Activated naive CD4-positive, alpha-beta T cell treated with Interleukin-2 at 50 U/mL for 16 hours (primary cell): ENCODE measurements around the gene RHD.
"Not testable (repeated sequence)": the region's sequence is repeated elsewhere in the genome, so short reads cannot be mapped to it uniquely, and the experiment has no call there.

Experiments used
- DNase-seq: peaks from one replicate; pipeline ENCODE4 v3.0.0-alpha.2; 2020

Gene RHD

GRCh38 chr1:25309486-25309885, 37.2 kb downstream of the RHD start:
- not testable (repeated sequence) for DNase-seq

GRCh38 chr1:25312806-25313470, 40.6 kb downstream of the RHD start:
- DNase-seq, result not testable (repeated sequence)

- not testable (repeated sequence) for DNase-seq
Observed at GRCh38 chr1:25320314-25320938, 48.1 kb downstream of the RHD start.

- not testable (repeated sequence) for DNase-seq
Observed at GRCh38 chr1:25322127-25322526, 49.8 kb downstream of the RHD start.

- not testable (repeated sequence) for DNase-seq
Observed at GRCh38 chr1:25324407-25324806, 52.1 kb downstream of the RHD start.

- DNase-seq, result not testable (repeated sequence)
Observed at GRCh38 chr1:25327864-25328790, 55.8 kb downstream of the RHD start.

DNA sequence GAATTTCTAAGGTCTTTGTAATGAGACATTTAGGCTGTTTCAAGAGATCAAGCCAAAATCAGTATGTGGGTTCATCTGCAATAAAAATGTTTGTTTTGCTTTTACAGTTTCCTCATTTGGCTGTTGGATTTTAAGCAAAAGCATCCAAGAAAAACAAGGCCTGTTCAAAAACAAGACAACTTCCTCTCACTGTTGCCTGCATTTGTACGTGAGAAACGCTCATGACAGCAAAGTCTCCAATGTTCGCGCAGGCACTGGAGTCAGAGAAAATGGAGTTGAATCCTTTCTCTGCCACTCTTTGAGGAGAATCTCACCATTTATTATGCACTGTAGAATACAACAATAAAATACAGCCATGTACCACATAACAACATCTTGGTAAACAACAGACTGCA, 56.5 kb downstream of the RHD start:
- not testable (repeated sequence) for DNase-seq

- DNase-seq, result not testable (repeated sequence)
Observed at GRCh38 chr1:25329336-25329735, 57.0 kb downstream of the RHD start.

GRCh38 chr1:25329950-25330349, 57.6 kb downstream of the RHD start:
- not testable (repeated sequence) for DNase-seq

GRCh38 chr1:25336922-25337354, 64.6 kb downstream of the RHD start:
- peak; percentile 29 for DNase-seq

- DNase-seq, result peak; percentile 24
Observed at GRCh38 chr1:25337483-25338187, 65.3 kb downstream of the RHD start.

- DNase-seq, result peak; percentile 91
Observed at GRCh38 chr1:25338188-25338981, 66.1 kb downstream of the RHD start, which contains the start of gene TMEM50A. TSS of gene TMEM50A (plus strand) at chr1:25338334. CDS start at chr1:25340487, 2,153 bp downstream.

DNA sequence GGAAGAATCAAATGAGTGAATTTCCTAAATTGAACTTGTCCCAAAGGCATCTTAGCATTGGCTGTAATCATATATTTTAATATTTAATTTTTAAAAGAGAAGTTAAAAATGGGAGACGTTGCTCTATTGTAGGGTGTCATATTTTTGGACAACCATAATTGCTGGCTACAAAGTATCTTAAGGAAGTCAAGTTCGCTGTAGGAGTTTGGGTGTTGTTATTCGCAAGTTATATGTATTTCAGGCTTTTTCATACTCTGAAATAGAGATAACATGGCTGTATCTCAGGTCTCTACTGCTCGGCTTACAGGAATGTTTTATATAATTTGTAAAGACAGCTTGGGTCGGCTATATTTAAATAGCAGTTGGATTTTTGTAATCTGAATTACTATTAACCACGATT, 66.7 kb downstream of the RHD start:
- DNase-seq, result no peak

DNA sequence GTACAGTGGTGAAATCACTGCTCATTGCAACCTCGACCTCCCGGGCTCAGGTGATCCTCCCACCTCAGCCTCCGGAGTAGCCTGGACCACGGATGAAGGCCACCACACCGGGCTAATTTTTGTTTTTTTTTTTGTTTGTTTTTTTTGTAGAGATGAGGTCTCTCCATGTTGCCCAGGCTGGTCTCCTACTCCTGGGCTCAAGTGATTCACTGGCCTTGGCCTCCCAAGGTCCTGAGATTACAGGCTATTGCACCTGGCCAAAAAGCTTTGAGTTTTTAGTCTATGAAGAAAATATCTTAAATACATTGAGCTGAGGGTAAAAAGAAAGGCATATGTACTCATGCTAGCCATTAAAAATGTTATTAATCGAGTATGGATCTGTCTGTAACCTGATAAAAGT, 69.4 kb downstream of the RHD start:
- no peak for DNase-seq

DNA sequence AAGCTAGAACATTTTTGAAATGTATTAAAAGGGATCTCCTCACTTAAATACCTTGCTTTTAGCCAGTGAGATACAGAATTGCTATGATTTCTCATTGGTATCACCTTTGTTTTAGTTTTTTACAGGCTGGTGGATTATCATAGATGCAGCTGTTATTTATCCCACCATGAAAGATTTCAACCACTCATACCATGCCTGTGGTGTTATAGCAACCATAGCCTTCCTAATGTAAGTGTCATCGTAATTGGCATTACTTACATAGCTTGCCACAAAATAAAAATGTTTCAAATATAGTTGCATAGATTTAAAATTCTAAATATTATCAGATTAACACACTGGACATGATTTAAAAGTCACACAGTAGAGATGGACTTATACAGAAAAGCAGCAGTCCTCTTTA, 70.5 kb downstream of the RHD start:
- DNase-seq, result no peak

- no peak for DNase-seq
Observed at GRCh38 chr1:25343872-25344271, 71.6 kb downstream of the RHD start.

DNA sequence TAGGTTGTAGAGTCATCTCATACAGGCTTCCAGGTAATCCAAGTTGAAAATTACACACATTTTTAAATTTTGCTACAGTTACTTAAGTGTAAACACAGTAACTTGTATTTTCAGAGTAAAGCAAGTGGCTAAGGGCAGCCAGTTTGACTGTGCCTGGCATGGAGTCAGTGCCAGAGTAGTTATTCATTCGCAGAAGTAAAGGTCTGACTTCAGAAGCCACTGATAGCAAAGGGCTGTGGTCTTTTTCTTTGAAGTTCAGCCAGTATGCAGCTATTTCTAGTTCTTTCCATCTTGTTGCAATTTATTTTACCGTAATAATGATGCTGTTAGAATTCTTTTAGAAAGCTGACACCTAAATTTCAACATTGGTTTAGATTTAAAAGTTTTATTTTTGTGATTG, 75.2 kb downstream of the RHD start:
- DNase-seq, result no peak

DNA sequence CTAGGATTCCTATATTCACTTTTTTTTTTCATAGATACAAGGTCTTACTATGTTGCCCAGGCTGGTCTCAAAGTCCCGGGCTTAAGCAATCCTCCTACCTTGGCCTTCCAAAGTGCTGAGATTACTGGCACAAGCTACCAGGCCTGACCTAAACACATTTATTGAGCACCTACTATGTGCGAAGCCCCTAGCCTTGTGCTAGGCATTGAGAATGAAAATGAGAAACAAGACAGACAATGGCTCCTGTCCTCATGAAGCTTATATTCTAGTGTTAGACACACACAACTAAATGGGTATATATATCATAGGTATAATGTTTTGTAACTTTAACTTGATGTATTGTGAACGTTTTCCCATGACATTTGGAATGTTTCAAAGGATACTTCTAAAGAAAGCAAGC, 77.3 kb downstream of the RHD start:
- no peak for DNase-seq

DNA sequence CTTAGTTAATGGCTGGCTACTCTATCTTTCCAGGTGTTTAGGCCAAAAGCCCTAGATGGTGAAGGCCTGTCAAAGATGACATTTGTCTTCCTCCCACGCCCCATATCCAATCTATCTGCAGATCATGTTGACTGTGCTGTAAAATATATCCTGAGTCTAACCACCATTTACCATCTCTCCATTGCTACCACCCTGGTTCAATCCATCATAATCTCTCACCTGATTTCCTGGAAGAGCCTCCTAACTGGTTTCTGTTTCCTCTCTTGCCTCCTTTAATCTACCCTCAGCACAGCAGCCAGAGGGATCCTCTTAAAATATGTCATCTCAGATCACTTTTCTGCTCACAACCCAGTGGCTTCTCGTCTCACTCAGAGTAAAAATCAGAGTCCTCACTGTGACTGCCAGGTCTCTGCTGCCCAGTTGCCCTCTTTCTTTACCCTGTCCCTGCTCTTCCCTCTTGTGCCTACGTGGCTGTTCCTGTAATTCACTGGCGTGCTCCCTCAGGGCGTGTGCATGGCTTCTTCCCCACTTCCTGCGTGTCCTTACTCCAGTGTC, 83.6 kb downstream of the RHD start:
- no peak for DNase-seq

DNA sequence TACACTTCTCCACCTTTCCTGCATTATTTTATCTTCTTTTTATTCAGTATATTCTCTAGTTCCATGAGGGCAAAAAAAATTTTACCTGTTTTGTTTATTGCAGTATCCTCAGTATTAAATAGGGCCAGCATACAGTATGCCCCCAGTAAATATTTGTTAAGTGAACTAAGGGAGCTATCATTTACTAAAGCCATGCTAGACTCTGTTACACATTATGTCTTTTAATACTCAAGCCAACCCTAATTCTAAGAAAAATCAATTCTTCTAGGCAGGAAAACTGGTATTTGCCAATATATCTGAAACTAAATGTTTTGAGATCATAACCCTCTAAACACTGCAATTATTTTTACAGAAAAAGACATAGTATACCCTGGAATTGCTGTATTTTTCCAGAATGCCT, 84.1 kb downstream of the RHD start:
- no peak for DNase-seq

- no peak for DNase-seq
Observed at GRCh38 chr1:25356848-25357247, 84.5 kb downstream of the RHD start.
